Left forelimb (tissue), 1 donor: ENCODE data around the gene DHX32.
A peak's percentile ranks its signal among the peaks of the same experiment; 100 is the strongest.
"Not testable (repeated sequence)": the region's sequence is repeated elsewhere in the genome, so short reads cannot be mapped to it uniquely, and the experiment has no call there.

Experiments
- DNase-seq: peaks from one replicate; pipeline ENCODE4 v3.0.0-alpha.2; 2018; ENCODE audit warnings: low spot score

The DHX32 gene

GRCh38 chr10:125881192-125881591 lies at the start of gene DHX32:
Gene DHX32 (minus strand): TSS chr10:125881292. CDS start chr10:125880824, 468 bp downstream.
- DNase-seq = no peak

GRCh38 chr10:125929618-125930017 lies 48.5 kb upstream of the DHX32 start:
- DNase-seq = no peak

- DNase-seq = no peak
These were observed 48.0 kb upstream of the DHX32 start for GRCh38 chr10:125928928-125929585.

- DNase-seq = not testable (repeated sequence)
These were observed 46.2 kb upstream of the DHX32 start for GRCh38 chr10:125927265-125927664.

- DNase-seq = no peak
These were observed 45.2 kb upstream of the DHX32 start for GRCh38 chr10:125926247-125926646.

- DNase-seq = no peak
These were observed 44.3 kb upstream of the DHX32 start for GRCh38 chr10:125925262-125925834.

- DNase-seq = not testable (repeated sequence)
These were observed 40.7 kb upstream of the DHX32 start for GRCh38 chr10:125921643-125922306.

GRCh38 chr10:125917704-125918361 lies 36.7 kb upstream of the DHX32 start:
- DNase-seq = not testable (repeated sequence)

- no peak for DNase-seq
These were observed 35.9 kb upstream of the DHX32 start for GRCh38 chr10:125916977-125917376.

GRCh38 chr10:125913277-125913676 lies 32.2 kb upstream of the DHX32 start:
- DNase-seq = not testable (repeated sequence)

- DNase-seq = no peak
These were observed 30.9 kb upstream of the DHX32 start for GRCh38 chr10:125911990-125912389.

GRCh38 chr10:125911145-125911544 lies 30.1 kb upstream of the DHX32 start:
- DNase-seq = no peak

GRCh38 chr10:125909491-125909890 lies 28.4 kb upstream of the DHX32 start:
- DNase-seq = not testable (repeated sequence)

- DNase-seq = not testable (repeated sequence)
These were observed 27.7 kb upstream of the DHX32 start for GRCh38 chr10:125908813-125909212.

GRCh38 chr10:125907598-125907997 lies 26.5 kb upstream of the DHX32 start:
- DNase-seq = not testable (repeated sequence)

- not testable (repeated sequence) for DNase-seq
These were observed 24.2 kb upstream of the DHX32 start for GRCh38 chr10:125905069-125905994.

- not testable (repeated sequence) for DNase-seq
These were observed 22.1 kb upstream of the DHX32 start for GRCh38 chr10:125903135-125903640.

- DNase-seq = not testable (repeated sequence)
These were observed 19.9 kb upstream of the DHX32 start for GRCh38 chr10:125900963-125901362.

GRCh38 chr10:125897317-125897716 lies 16.2 kb upstream of the DHX32 start:
- DNase-seq = not testable (repeated sequence)

GRCh38 chr10:125896088-125896934 lies 15.2 kb upstream of the DHX32 start, which contains the start of gene FANK1:
Gene FANK1 (plus strand): TSS chr10:125896564. CDS start chr10:125896643, 79 bp downstream.
- peak; percentile 93 for DNase-seq
